EL (cell line): ENCODE data around the gene NCDN.
"Not testable (repeated sequence)": the region's sequence is repeated elsewhere in the genome, so short reads cannot be mapped to it uniquely, and the experiment has no call there.

Experiments used
- DNase-seq: peaks from one replicate; pipeline ENCODE4 v3.0.0-alpha.2; 2016

The NCDN gene

DNA sequence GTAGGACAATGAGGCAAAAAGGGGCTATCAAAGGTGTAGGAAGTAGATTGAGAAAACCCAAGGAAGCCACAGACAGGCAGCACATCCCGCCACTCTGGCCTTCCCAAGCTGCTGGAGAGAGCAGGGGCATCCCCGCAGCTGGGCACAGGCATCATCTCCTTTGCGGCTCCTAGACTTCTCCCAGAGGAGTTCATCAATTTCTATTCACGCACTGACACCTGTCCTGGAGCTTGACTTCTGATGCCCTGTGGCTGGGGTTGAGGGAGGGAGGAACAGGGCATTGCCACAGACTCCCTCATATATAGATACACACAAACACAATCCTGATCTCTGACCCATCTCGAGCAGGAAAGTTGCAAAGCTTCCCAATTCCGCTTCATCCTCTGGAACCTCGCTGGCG lies 13.7 kb downstream of the NCDN start:
- no peak for DNase-seq

DNA sequence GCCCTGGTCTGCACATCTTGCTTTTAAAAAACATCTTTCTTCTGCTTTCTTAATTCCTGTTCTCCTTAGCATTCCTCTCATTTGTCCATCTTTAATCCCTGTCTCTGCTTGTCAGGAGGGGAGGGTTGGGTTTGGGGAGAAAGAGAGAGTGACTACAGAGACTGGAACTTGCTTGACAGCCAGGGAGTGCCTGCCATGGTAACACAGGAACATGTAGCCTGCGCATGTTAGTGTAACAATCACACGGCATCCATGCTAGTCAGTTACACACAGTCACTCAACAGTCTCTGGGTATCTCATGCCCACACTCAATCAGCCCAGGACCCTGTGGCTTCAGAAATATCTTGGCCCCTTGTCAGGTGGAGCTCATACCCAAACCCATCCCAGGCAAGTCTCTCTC lies 14.7 kb downstream of the NCDN start:
- DNase-seq, result no peak

DNA sequence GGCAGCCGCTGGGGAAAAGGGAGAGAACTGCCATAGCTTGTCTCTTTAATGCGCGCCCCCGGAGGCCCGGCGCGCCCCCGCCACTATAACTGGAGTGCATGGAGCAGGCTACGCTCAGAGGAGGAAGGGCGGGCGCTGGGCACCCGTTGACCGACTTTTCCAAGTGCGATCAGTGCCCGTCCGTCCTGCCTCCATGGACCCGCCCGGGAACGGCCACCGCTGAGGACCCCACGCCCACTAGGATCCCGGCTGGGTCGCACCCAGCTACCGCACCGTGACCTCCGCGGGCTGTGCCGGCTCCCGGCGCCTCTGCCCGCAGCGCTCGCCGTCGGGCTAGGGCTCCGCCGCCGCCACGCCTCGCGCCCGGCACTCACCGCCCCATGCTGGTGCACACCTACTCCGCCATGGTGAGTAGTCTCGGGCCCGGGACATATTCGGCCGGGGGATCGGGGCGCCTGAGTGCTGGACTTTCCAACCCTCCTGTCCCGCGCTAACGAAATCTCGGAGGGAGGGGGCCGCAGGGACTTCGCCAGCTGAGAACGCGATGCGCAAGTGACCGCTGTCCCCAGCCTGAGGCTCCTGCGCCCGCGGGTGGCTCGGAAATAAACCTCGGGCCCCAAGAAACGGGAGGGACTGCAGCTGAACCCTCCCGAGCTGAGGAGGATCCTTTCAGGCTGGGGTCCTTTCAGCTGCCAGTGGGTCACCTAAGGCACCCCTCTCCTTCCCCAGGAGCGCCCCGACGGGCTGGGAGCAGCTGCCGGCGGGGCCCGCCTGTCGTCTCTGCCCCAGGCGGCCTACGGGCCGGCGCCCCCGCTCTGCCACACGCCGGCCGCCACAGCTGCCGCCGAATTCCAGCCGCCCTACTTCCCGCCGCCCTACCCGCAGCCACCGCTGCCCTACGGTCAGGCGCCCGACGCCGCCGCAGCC lies 15.9 kb downstream of the NCDN start, which contains the start of gene TFAP2E:
Gene TFAP2E (plus strand): TSS at position 117 of the 927 bp plus-strand sequence. CDS start 264 bp downstream, at position 381.
- peak; percentile 51 for DNase-seq

DNA sequence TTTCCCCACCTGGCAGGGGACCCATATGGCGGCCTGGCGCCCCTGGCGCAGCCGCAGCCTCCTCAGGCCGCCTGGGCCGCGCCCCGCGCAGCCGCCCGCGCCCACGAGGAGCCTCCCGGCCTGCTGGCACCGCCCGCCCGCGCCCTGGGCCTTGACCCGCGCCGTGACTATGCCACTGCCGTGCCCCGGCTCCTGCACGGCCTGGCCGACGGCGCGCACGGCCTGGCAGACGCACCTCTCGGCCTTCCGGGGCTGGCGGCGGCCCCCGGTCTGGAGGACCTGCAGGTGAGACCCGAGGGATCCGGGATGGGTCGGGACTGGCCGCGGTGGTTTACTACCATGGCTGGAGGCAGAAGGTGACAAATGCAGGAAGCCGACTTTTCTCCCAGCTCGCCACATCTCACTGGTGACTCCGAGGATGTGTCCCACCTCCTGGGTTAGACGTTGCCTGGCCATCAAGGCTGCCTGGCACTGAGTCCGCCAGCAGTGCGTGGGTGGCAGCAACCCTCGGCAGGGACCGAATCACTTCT lies 16.6 kb downstream of the NCDN start:
- no peak for DNase-seq

DNA sequence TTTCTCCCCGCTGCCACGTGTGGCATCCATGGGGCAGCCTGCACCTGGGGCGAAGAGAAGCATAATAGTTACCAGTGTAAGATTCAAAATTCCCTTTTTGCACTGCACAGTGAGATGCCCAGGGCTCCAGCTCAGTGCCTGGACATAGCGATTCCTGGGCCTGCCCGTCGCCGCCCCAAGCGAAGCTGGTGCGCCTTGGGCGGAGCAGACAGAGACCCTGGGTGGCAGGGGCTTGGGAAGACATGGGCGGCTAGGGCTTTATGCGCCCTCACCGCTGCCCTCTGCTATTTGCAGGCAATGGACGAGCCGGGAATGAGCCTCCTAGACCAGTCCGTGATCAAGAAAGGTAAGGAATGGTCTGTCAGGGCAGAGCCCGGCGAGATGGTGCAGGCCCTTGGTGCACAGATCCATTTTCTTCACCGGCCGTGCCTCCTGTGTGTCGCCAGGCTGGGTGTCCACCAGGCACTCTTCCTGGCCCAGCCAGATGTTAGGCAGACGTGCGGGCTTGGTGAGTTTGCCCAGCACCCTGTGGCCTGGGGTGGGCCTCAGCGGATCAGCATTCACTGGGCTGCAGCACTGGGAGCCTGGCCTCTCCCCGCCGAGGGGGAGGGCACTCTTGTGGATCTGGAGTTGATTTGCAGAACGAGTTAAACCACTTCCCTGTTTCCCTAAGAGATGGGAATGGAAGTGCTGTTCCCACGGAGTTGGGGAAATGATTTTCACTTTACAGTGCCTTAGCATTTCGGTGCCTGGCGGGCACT lies 17.2 kb downstream of the NCDN start:
- no peak for DNase-seq

DNA sequence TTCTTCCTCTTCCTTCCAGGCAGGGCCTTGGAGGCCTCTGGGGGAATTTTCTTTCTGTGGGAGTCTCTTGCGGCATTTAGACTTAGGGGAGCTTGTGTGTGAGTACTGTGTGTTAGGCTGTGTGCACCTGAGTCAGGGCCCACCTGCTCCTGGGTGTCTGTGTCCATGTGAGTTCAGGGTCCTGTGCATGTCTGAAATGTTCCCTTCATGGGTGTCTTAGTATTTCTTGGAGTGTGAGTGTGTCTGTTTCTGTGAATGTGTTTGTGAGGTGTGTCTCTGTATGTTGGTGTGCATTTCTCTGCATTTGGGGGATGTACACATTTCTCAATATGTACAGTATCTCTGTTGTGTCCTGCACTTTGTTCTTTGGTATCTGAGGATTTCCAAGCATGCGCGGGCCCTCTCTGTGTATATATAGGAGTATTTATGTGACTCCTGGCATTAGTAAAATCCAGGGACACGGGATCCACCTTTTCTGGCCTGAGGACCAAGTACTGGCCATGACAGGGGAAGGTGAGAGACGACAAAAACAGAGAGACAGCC lies 17.9 kb downstream of the NCDN start:
- no peak for DNase-seq

DNA sequence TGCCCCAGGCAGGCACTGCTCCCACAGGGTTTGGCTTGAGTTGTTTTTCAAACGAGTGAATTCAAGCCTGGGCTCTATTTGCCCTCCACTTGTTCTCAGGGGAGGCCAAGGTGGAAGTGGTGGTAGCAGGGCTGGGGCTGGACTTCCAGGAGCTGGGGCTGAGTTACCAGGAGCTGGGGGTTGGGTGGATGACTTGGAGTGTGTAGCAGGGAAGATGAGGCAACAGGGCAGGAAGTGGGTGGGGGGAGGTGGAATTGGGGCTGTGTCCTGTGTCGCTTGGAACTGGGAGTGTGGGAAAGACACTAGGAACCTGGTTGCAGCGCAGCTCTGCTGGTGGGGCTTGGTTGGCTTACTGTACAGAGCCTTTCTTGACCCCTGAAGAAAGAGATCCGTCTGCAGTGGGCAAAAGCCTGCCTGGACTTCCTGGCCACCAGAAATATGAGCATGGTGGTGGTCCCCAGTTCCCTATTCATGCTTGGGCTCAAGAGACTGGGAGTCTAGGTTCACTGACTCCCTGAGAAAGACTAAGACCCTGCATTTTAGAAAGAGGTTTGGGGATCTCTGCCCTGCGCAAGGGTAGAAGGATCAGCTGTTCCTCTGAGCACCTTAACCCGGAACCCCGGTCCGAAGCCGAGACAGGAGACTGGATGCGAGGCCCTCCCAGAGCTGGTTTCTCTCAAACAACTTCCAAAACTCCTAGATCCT lies 18.6 kb downstream of the NCDN start:
- no peak for DNase-seq

DNA sequence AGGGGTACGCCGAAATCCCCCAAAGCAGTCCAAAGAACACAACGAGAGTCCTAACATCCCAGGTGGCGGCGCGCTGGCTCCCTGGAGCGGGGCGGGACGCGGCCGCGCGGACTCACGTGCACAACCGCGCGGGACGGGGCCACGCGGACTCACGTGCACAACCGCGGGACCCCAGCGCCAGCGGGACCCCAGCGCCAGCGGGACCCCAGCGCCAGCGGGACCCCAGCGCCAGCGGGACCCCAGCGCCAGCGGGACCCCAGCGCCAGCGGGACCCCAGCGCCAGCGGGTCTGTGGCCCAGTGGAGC lies 19.1 kb downstream of the NCDN start:
- DNase-seq, result not testable (repeated sequence)

DNA sequence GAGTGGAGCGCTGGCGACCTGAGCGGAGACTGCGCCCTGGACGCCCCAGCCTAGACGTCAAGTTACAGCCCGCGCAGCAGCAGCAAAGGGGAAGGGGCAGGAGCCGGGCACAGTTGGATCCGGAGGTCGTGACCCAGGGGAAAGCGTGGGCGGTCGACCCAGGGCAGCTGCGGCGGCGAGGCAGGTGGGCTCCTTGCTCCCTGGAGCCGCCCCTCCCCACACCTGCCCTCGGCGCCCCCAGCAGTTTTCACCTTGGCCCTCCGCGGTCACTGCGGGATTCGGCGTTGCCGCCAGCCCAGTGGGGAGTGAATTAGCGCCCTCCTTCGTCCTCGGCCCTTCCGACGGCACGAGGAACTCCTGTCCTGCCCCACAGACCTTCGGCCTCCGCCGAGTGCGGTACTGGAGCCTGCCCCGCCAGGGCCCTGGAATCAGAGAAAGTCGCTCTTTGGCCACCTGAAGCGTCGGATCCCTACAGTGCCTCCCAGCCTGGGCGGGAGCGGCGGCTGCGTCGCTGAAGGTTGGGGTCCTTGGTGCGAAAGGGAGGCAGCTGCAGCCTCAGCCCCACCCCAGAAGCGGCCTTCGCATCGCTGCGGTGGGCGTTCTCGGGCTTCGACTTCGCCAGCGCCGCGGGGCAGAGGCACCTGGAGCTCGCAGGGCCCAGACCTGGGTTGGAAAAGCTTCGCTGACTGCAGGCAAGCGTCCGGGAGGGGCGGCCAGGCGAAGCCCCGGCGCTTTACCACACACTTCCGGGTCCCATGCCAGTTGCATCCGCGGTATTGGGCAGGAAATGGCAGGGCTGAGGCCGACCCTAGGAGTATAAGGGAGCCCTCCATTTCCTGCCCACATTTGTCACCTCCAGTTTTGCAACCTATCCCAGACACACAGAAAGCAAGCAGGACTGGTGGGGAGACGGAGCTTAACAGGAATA lies 19.7 kb downstream of the NCDN start:
- no peak for DNase-seq

DNA sequence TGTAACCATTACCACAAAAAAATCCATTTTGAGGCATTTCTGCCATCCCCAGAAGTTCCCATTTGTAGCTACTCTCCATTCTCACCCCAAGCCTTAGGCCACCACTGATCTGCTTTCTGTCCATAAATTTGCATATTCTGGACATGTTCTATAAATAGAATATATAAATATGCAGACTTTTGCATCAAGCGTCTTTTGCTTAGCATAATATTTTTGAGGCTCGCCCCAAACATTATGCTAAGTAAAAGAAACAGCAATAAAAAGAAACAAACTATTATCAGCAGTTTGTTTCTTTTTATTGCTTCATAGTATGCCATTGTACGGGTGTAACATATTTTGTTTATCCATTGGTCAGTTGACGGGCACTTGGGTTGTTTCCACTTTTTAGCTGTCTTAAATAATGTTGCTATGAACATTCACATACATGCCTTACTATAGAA lies 23.4 kb downstream of the NCDN start:
- no peak for DNase-seq

DNA sequence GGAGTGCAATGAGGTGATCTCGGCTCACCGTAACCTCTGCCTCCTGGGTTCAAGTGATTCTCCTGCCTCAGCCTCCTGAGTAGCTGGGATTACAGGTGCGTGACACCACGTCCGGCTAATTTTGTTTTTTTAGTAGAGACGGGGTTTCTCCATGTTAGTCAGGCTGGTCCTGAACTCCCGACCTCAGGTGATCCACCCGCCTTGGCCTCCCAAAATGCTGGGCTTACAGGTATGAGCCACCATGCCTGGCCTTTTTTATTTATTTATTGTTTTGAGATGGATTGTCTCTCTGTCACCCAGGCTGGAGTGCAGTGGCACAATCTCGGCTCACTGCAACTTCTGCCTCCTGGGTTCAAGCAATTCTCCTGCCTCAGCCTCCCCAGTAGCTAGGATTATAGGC lies 24.0 kb downstream of the NCDN start:
- not testable (repeated sequence) for DNase-seq

DNA sequence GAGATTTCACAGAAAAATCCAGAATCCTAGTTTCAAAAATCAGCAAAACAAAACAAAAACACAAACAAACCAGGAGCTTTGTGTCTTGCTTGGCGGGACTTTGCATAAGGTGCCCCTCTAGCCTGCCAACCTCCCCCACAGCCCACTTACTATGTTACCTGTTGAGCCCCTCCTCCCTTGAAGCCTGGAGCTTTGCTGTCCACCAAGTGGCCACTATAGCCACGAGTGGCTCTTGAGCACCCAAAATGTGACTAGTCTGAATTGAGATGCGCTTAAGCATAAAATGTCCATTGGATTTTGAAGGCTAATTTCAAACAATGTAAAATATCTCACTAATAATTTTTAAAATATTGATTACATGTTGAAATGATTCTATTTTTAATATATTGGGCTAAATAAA lies 27.7 kb downstream of the NCDN start:
- DNase-seq, result no peak

DNA sequence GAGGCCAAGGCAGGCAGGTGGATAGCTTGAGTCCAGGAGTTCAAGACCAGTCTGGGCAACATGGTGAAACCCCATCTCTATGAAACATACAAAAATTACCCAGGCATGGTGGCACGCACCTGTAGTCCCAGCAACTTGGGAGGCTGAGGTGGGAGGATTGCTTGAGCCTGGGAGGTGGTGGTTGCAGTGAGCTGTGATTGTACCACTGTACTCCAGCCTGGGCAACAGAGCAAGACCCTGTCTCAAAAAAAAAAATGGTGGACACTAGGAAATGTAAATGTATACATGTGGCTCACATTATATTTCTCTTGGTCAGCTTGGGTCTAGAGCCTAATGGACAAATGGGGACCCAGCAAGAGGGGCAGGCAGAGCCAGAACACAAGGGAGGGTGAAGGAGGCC lies 28.2 kb downstream of the NCDN start:
- not testable (repeated sequence) for DNase-seq

DNA sequence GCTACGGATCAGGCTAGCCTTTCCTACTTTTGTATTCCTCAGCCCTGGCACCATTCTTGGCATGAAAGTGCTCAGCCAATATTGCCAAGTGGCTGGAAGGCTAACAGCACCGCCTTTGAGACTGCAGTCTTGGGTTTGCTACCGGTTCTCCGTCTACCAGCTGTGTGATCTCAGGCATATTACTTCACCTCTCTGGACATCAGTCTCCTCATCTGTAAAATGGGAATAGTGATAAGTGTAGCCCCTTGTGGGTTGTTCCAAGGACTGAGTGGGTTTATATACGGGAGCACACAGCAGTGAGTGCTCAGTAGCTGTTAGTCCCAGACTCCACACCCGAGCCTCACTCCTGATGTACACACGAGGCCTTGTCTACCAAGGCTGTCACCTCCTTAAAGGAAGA lies 29.2 kb downstream of the NCDN start:
- DNase-seq, result no peak

DNA sequence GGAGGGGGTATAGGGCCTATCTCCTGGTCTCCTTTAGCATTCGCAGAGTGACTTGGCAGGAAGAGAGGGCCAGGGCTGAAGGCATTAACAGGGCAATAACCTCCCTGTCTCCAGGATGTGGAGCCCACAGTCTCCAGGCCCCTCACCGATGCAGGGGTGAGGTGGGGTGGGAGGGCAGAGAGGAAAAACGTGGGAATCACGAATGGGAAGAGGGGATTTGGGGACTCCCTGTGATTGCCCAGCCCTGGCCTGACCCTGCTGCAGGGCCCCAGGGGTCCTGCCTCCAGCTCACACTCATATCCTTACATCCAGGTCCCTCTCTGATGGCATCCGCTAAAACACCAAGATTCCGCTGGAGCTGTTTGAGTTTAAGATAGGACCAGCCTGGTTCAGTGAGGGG lies 30.1 kb downstream of the NCDN start:
- DNase-seq, result no peak

DNA sequence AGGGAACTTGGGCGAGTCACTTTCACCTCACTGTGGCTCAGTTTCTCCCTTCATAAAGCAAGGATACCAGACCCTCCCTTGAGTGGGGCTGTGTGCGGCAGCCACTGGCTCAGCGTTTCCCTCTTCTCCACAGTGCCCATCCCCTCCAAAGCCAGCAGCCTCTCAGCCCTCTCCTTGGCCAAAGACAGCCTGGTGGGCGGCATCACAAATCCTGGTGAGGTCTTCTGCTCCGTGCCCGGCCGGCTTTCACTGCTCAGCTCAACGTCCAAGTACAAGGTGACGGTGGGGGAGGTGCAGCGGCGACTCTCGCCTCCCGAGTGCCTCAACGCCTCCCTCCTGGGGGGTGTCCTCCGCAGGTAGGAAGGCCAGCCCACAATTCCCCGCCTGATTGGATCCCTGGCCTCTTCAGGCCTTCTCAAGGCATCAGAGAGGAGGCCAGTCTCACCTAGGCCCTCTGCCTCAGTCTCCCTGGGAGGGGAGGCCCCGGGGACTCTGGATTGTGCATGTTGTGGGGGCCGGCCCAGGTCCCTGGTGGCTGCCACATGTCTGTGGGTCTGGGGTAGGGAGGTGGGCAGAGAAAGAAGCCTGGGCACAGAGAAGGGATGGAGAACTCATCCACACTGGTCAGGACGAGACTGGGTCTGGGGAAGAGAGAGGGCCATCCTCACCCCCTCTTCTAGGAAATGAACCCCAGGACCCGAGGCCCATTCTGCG lies 30.8 kb downstream of the NCDN start:
- no peak for DNase-seq

DNA sequence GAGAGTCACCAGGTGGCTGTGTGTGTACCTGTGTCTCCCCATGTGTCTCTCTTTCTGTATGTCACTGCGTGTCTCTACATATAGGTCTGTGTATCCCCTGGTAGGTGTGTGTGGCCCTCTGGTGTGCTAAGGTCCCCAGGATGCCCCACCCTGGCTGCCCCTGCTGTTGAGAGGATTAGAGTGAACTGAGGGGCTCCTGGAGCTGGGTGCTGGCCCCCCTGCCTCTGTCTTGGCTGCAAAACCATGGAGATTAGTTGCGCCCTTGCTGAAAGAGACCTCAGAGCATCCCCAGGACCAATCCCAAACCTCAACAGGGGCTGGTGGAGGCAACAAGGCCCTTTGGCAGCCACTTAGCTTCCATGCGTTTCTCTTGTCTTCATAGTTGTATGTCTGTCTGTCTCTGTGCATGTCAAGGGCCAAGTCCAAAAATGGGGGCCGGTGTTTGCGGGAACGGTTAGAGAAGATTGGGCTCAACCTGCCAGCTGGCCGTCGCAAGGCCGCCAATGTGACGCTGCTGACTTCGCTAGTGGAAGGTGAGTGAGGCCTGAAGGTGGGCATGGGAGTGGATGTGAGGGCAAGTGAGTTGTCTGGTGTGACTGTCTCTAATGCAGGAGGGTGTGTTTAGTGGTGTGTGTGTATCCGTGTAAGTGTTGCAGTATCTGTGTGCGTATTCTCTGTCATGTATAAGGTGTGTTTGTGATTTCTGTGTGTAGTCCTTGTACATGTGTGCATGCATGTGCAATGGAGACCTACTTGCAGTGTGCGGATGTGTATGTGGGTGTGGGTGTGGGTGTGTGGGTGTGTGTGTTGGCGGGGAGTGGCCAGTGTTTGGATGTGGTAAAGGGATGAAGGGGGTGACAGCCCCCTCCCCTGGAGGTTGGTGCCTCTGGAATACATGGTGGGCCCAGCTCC lies 32.2 kb downstream of the NCDN start:
- no peak for DNase-seq

DNA sequence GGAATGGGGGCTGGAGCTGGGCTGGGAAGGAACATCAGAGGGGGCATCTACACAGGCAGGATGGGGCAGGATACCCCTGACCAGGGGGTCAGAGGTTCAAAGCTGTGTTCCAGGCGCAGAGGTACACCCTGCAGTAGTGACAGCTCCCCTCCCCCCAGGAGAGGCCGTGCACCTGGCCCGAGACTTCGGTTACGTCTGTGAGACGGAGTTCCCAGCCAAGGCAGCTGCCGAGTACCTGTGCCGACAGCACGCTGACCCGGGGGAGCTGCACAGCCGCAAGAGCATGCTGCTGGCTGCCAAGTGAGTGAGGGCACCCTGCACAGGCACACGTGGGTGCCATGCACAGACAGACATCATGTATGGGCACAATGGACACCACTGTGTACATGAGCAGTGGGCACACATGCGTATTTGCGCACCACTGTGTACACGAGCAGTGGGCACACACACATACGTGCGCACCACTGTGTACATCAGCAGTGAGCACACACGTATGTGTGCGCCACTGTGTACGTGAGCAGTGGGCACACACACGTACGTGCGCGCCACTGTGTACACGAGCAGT lies 33.0 kb downstream of the NCDN start:
- no peak for DNase-seq

DNA sequence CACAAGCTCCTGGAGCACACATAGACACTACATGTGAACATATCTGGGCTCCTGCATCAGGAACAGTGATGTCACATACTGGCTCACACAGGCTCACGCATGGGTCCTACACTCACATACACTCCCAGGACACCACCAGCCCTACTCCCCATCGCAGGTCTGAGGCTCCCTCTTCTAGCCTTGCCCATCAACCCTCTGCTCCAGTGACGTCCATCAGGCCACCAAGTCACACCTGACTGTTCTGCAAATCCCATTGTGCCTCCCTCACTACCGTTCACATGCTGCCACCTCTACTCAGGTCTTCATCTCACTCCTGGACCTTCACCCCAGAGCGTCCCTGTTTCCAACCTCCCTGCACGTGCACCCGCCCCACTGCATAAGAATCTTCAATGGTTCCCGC lies 33.6 kb downstream of the NCDN start:
- no peak for DNase-seq
